IMR-90 (cell line): ENCODE data around the gene CLEC16A.

ENCODE experiments used
- BHLHE40 ChIP-seq: fragments of 150-350 bp; IDR thresholded peaks from 2 replicates; pipeline ENCODE4 v1.6.1; 2016; ENCODE audit warnings: mild to moderate bottlenecking, low read depth, low read length
- FOS ChIP-seq: fragments of 150-350 bp; IDR thresholded peaks from 2 replicates; pipeline ENCODE4 v1.6.1; 2016; ENCODE audit warnings: low read depth, low read length
- MAFK ChIP-seq: IDR thresholded peaks from 2 replicates; pipeline ENCODE4 v1.6.1; 2012; ENCODE audit warnings: low read depth, low read length, improper control_type of control experiment
- MAZ ChIP-seq: IDR thresholded peaks from 2 replicates; pipeline ENCODE4 v1.6.1; 2012; ENCODE audit warnings: low read depth, mild to moderate bottlenecking, low read length, improper control_type of control experiment, moderate library complexity, borderline replicate concordance
- MXI1 ChIP-seq: IDR thresholded peaks from 2 replicates; pipeline ENCODE4 v1.6.1; 2012; ENCODE audit warnings: low read depth, mild to moderate bottlenecking, low read length, moderate library complexity, borderline replicate concordance
- NFE2L2 ChIP-seq: fragments of 150-350 bp; IDR thresholded peaks from 2 replicates; pipeline ENCODE4 v1.6.1; 2016; ENCODE audit warnings: low read depth, mild to moderate bottlenecking, low read length
- POLR2A ChIP-seq: IDR thresholded peaks from 2 replicates; pipeline ENCODE4 v1.6.1; 2012; ENCODE audit warnings: mild to moderate bottlenecking, low read depth, low read length
- RAD21 ChIP-seq: IDR thresholded peaks from 2 replicates; pipeline ENCODE4 v1.6.1; 2012; ENCODE audit warnings: low read length, improper control_type of control experiment
- RFX5 ChIP-seq: IDR thresholded peaks from 2 replicates; pipeline ENCODE4 v1.8.0; 2012; ENCODE audit warnings: low read depth, mild to moderate bottlenecking, low read length, moderate library complexity
- SMC3 ChIP-seq: fragments of 150-350 bp; IDR thresholded peaks from 2 replicates; pipeline ENCODE4 v1.6.1; 2016; ENCODE audit warnings: low read depth, mild to moderate bottlenecking, antibody characterized with exemption, low read length, moderate library complexity
- TF ChIP-seq, protein P1 (sequence below): conservative IDR thresholded peaks from 2 replicates; pipeline ENCODE4 v1.5.1; 2012; ENCODE audit warnings: mild to moderate bottlenecking, low read depth, low read length, improper control_type of control experiment
- TF ChIP-seq, protein P2 (sequence below): fragments of 150-350 bp; IDR thresholded peaks from 2 replicates; pipeline ENCODE4 v1.6.1; 2017; ENCODE audit warnings: mild to moderate bottlenecking, antibody characterized with exemption, low read length, low read depth

DNA sequence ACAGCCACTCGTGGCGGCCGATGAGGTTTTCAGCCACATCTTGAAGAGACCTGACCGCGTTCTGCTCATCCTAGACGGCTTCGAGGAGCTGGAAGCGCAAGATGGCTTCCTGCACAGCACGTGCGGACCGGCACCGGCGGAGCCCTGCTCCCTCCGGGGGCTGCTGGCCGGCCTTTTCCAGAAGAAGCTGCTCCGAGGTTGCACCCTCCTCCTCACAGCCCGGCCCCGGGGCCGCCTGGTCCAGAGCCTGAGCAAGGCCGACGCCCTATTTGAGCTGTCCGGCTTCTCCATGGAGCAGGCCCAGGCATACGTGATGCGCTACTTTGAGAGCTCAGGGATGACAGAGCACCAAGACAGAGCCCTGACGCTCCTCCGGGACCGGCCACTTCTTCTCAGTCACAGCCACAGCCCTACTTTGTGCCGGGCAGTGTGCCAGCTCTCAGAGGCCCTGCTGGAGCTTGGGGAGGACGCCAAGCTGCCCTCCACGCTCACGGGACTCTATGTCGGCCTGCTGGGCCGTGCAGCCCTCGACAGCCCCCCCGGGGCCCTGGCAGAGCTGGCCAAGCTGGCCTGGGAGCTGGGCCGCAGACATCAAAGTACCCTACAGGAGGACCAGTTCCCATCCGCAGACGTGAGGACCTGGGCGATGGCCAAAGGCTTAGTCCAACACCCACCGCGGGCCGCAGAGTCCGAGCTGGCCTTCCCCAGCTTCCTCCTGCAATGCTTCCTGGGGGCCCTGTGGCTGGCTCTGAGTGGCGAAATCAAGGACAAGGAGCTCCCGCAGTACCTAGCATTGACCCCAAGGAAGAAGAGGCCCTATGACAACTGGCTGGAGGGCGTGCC lies 37.2 kb upstream of the CLEC16A start:
- TF ChIP-seq, protein P1, sequence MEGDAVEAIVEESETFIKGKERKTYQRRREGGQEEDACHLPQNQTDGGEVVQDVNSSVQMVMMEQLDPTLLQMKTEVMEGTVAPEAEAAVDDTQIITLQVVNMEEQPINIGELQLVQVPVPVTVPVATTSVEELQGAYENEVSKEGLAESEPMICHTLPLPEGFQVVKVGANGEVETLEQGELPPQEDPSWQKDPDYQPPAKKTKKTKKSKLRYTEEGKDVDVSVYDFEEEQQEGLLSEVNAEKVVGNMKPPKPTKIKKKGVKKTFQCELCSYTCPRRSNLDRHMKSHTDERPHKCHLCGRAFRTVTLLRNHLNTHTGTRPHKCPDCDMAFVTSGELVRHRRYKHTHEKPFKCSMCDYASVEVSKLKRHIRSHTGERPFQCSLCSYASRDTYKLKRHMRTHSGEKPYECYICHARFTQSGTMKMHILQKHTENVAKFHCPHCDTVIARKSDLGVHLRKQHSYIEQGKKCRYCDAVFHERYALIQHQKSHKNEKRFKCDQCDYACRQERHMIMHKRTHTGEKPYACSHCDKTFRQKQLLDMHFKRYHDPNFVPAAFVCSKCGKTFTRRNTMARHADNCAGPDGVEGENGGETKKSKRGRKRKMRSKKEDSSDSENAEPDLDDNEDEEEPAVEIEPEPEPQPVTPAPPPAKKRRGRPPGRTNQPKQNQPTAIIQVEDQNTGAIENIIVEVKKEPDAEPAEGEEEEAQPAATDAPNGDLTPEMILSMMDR = no peak
- TF ChIP-seq BHLHE40 (no peak), POLR2A (no peak), MXI1 (no peak), SMC3 (no peak), MAFK (no peak), RAD21 (no peak), MAZ (no peak), NFE2L2 (no peak), RFX5 (no peak), FOS (no peak)
- TF ChIP-seq, protein P2, sequence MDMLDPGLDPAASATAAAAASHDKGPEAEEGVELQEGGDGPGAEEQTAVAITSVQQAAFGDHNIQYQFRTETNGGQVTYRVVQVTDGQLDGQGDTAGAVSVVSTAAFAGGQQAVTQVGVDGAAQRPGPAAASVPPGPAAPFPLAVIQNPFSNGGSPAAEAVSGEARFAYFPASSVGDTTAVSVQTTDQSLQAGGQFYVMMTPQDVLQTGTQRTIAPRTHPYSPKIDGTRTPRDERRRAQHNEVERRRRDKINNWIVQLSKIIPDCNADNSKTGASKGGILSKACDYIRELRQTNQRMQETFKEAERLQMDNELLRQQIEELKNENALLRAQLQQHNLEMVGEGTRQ = no peak
